ENCODE results near the gene ZXDC. TPM values are rescaled to one million over a fixed set of nuclear protein-coding genes. Genes with fewer than 3 reads are reported as not detected.

The ZXDC gene
- total RNA-seq, 1 experiment from 2014 or later: 33.3 TPM

- CTCF ChIA-PET: no interaction called here
- TF ChIP-seq POLR2AphosphoS5 (IDR thresholded peaks at IDR 0.05; ENCODE audit: low read depth, low read length) (no peak), SIN3A (IDR thresholded peaks at IDR 0.05; ENCODE audit: borderline replicate concordance, insufficient read depth, low read depth, low read length) (no peak), TCF7L2 (IDR thresholded peaks at IDR 0.05; ENCODE audit: low read depth, low read length) (no peak), REST (IDR thresholded peaks at IDR 0.05; ENCODE audit: insufficient read depth in 1 of 2, low read depth in 2 of 2, low read length in 1 of 2) (no peak)
- TF ChIP-seq, protein P1, sequence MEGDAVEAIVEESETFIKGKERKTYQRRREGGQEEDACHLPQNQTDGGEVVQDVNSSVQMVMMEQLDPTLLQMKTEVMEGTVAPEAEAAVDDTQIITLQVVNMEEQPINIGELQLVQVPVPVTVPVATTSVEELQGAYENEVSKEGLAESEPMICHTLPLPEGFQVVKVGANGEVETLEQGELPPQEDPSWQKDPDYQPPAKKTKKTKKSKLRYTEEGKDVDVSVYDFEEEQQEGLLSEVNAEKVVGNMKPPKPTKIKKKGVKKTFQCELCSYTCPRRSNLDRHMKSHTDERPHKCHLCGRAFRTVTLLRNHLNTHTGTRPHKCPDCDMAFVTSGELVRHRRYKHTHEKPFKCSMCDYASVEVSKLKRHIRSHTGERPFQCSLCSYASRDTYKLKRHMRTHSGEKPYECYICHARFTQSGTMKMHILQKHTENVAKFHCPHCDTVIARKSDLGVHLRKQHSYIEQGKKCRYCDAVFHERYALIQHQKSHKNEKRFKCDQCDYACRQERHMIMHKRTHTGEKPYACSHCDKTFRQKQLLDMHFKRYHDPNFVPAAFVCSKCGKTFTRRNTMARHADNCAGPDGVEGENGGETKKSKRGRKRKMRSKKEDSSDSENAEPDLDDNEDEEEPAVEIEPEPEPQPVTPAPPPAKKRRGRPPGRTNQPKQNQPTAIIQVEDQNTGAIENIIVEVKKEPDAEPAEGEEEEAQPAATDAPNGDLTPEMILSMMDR (IDR thresholded peaks at IDR 0.05): no peak
- ATAC-seq: no peak
- Histone ChIP-seq H3K27ac (ENCODE audit: low read length) (no peak overlapping the region), H3K4me3 (ENCODE audit: low read depth in 2 of 2, low read length in 2 of 2) (no peak overlapping the region), H3K9me3 (ENCODE audit: control insufficient read depth, insufficient read depth, low read depth, low read length) (no peaks in the 10 kb centered on the region), H3K27me3 (ENCODE audit: control insufficient read depth, insufficient read depth, low read length) (no peaks in the 10 kb centered on the region), H3K4me1 (ENCODE audit: control insufficient read depth, insufficient read depth, low read length) (peaks cover 1% of the 10 kb centered on the region; the same call in 1 of the 2 replicates), H3K36me3 (ENCODE audit: control insufficient read depth, insufficient read depth, low read length) (peaks cover 2% of the 10 kb centered on the region; the same call in 1 of the 2 replicates)
- in situ Hi-C loops (cut with HindIII; ENCODE audit: low pct_unique_long_range_greater_than_20kb, low sequenced_read_pairs): no loop called here
- no peak for DNase-seq (ENCODE audit: low read depth, low spot score)
- intact Hi-C loops (cut with micrococcal nuclease; ENCODE audit: unreplicated experiment): no loop called here
- POLR2A ChIA-PET: no interaction called here
- BruUV-seq (replicated peaks): no TSS peak
Measured at GRCh38 chr3:126478581-126479310, 3.1 kb upstream of the ZXDC start.

- no peak for DNase-seq (ENCODE audit: low read depth, low spot score)
- in situ Hi-C loops (cut with HindIII; ENCODE audit: low pct_unique_long_range_greater_than_20kb, low sequenced_read_pairs) (no loop called here), intact Hi-C loops (cut with micrococcal nuclease; ENCODE audit: unreplicated experiment) (no loop called here)
- Histone ChIP-seq H3K27me3 (ENCODE audit: control insufficient read depth, insufficient read depth, low read length) (no peaks in the 10 kb centered on the region), H3K4me3 (ENCODE audit: low read depth in 2 of 2, low read length in 2 of 2) (no peak overlapping the region), H3K36me3 (ENCODE audit: control insufficient read depth, insufficient read depth, low read length) (peaks cover 3% of the 10 kb centered on the region; the same call in 1 of the 2 replicates), H3K4me1 (ENCODE audit: control insufficient read depth, insufficient read depth, low read length) (peaks cover 19% of the 10 kb centered on the region), H3K9me3 (ENCODE audit: control insufficient read depth, insufficient read depth, low read depth, low read length) (no peaks in the 10 kb centered on the region), H3K27ac (ENCODE audit: low read length) (no peak overlapping the region)
- ATAC-seq: no peak
- TF ChIP-seq REST (IDR thresholded peaks at IDR 0.05; ENCODE audit: insufficient read depth in 1 of 2, low read depth in 2 of 2, low read length in 1 of 2): no peak
- TF ChIP-seq, protein P1 (IDR thresholded peaks at IDR 0.05): no peak
- TF ChIP-seq TCF7L2 (IDR thresholded peaks at IDR 0.05; ENCODE audit: low read depth, low read length): no peak
- no peak for TF ChIP-seq SIN3A (IDR thresholded peaks at IDR 0.05; ENCODE audit: borderline replicate concordance, insufficient read depth, low read depth, low read length)
- TF ChIP-seq POLR2AphosphoS5 (IDR thresholded peaks at IDR 0.05; ENCODE audit: low read depth, low read length): no peak
- BruUV-seq (replicated peaks): no TSS peak
- POLR2A ChIA-PET: no interaction called here
- CTCF ChIA-PET: no interaction called here
Measured at GRCh38 chr3:126477061-126477380, 1.3 kb upstream of the ZXDC start.

All from Panc1 (cell line).